Endothelial cell of umbilical vein (primary cell): ENCODE data around the gene HSPBAP1. TPM values are rescaled to one million over a fixed set of nuclear protein-coding genes. Genes with fewer than 3 reads are reported as not detected.

Experiments used
- BruUV-seq: library from RNA; stranded (reverse); fragments of 400-500 nt; replicated peaks from 2 replicates; lab custom pipeline; 2021; lab: Mats Ljungman, UMichigan
- CTCF ChIA-PET: fragments of 300-600, 350-600 bp; sonication (Branson Sonifier 250); formaldehyde crosslinking; loops from one replicate; lab custom pipeline; 2021; ENCODE audit warnings: antibody characterized with exemption, inconsistent platforms; lab: Charles Lee
- POLR2A ChIA-PET: fragments of 300-600, 350-600 bp; sonication (Branson Sonifier 250); formaldehyde crosslinking; loops from one replicate; lab custom pipeline; 2021; ENCODE audit warnings: antibody characterized with exemption, inconsistent platforms; lab: Charles Lee
- DNase-seq: peaks from one replicate; pipeline ENCODE4 v3.0.0-alpha.2; 2011; ENCODE audit warnings: low read depth, low spot score
- FAIRE-seq: peaks from 2 replicates; lab custom pipeline; 2011; peaks lifted over from hg19 to GRCh38; lab: Jason Lieb, UNC
- H2AFZ ChIP-seq: 2 replicates; pipeline ENCODE4 v1.6.0; 2012; ENCODE audit warnings: low read depth, low read length, control low read depth, inconsistent platforms
- H3K27ac ChIP-seq: 2 replicates; pipeline ENCODE4 v1.5.1; 2011; ENCODE audit warnings: low read depth, mild to moderate bottlenecking, control low read depth, low read length, moderate library complexity; ENCODE audit not compliant: insufficient read depth
- H3K27me3 ChIP-seq, 2 experiments: 2 replicates each; pipeline versions ENCODE4 v1.6.0 to v1.6.1; 2011; ENCODE audit warnings: low read length in 2 of 2, mixed read lengths in 1 of 2; ENCODE audit not compliant: control insufficient read depth in 2 of 2, insufficient read depth in 2 of 2
- H3K36me3 ChIP-seq, 2 experiments: 2 replicates in 1 of 2; 3 replicates in 1 of 2; pipeline ENCODE4 v1.5.1; 2011; ENCODE audit warnings: low read length in 2 of 2, mild to moderate bottlenecking in 1 of 2, moderate library complexity in 1 of 2; ENCODE audit not compliant: control insufficient read depth in 2 of 2, insufficient read depth in 2 of 2; ENCODE audit errors: extremely low read depth in 1 of 2
- H3K4me1 ChIP-seq: 3 replicates; pipeline ENCODE4 v1.5.1; 2011; ENCODE audit warnings: mild to moderate bottlenecking, low read length; ENCODE audit not compliant: control insufficient read depth, insufficient read depth; ENCODE audit errors: extremely low read depth
- H3K4me2 ChIP-seq: 2 replicates; pipeline ENCODE4 v1.6.1; 2011; ENCODE audit warnings: low read length, control low read depth, mixed read lengths; ENCODE audit not compliant: insufficient read depth
- H3K4me3 ChIP-seq, 3 experiments: fragments of 200-600 bp in 1 of 3; sonication (generic), shearing (Covaris generic) in 1 of 3; replicated peaks in 1 of 3; 2 replicates each; pipeline ENCODE4 v1.5.1; 2011 to 2016; ENCODE audit warnings: control low read depth in 3 of 3, low read length in 3 of 3, mild to moderate bottlenecking in 2 of 3, inconsistent platforms in 1 of 3, low read depth in 1 of 3, moderate library complexity in 1 of 3; ENCODE audit not compliant: insufficient read depth in 1 of 3
- H3K79me2 ChIP-seq: 2 replicates; pipeline ENCODE4 v1.6.0; 2012; ENCODE audit warnings: low read length, inconsistent platforms; ENCODE audit not compliant: control insufficient read depth, insufficient read depth
- H3K9ac ChIP-seq: replicated peaks from 2 replicates; pipeline ENCODE3; 2011; ENCODE audit warnings: low read length, control low read depth; ENCODE audit not compliant: insufficient read depth; ENCODE audit errors: extremely low read depth
- H3K9me1 ChIP-seq: replicated peaks from 3 replicates; pipeline ENCODE4 v1.6.0; 2011; ENCODE audit warnings: mild to moderate bottlenecking, low read length; ENCODE audit not compliant: control insufficient read depth, insufficient read depth; ENCODE audit errors: extremely low read depth
- H3K9me3 ChIP-seq: replicated peaks from 2 replicates; pipeline ENCODE4 v1.5.1; 2012; ENCODE audit warnings: low read length, inconsistent platforms; ENCODE audit not compliant: control insufficient read depth, insufficient read depth
- H4K20me1 ChIP-seq: replicated peaks from 2 replicates; pipeline ENCODE3; 2011; ENCODE audit warnings: mild to moderate bottlenecking, low read length; ENCODE audit not compliant: control insufficient read depth, insufficient read depth; ENCODE audit errors: extremely low read depth
- EZH2 ChIP-seq: IDR thresholded peaks from 2 replicates; pipeline ENCODE4 v1.6.1; 2012; ENCODE audit warnings: borderline replicate concordance, low read depth, mild to moderate bottlenecking, moderate library complexity, low read length, inconsistent platforms; ENCODE audit not compliant: severe bottlenecking
- FOS ChIP-seq: IDR thresholded peaks from 2 replicates; pipeline ENCODE4 v1.6.1; 2011; ENCODE audit warnings: mild to moderate bottlenecking, low read length, moderate library complexity, borderline replicate concordance; ENCODE audit not compliant: insufficient read depth
- MYC ChIP-seq: IDR thresholded peaks from one replicate; pipeline ENCODE4 v1.6.1; 2011; ENCODE audit warnings: mild to moderate bottlenecking, low read depth, low read length
- POLR2AphosphoS5 ChIP-seq: IDR thresholded peaks from 2 replicates; pipeline ENCODE4 v1.6.1; 2012; ENCODE audit warnings: low read depth, mild to moderate bottlenecking, control low read depth, low read length, moderate library complexity; ENCODE audit not compliant: insufficient read depth
- dilution Hi-C: fragments of 300-500 bp; cut with MboI; formaldehyde crosslinking; loops from one replicate; pipeline ENCODE4 v1.15.0; 2019; ENCODE audit warnings: low sequenced_read_pairs; ENCODE audit not compliant: extremely low pct_ligation_motif_present
- intact Hi-C: fragments of 100-400 bp; cut with micrococcal nuclease; formaldehyde crosslinking; loops from one replicate; pipeline ENCODE4 v1.10.0; 2022
- polyA plus RNA-seq, 4 experiments: library from polyadenylated mRNA; depleted of rRNA in 3 of 4; stranded (reverse) in 3 of 4; unstranded in 1 of 4; fragments of >200 nt; gene quantifications; 2 replicates each; pipeline versions ENCODE4 v1.2.1 to v1.2.3, GENCODE V29; 2011 to 2012; ENCODE audit warnings: missing spikeins in 1 of 4
- total RNA-seq: library from RNA; stranded (reverse); gene quantifications from 2 replicates; pipeline ENCODE4 v1.2.3, GENCODE V29; 2021
- TF ChIP-seq, protein P1 (sequence below): IDR thresholded peaks from 2 replicates; pipeline ENCODE4 v1.6.1; 2011; ENCODE audit not compliant: insufficient read depth, insufficient read length
- TF ChIP-seq, protein P2 (sequence below), 2 donors: IDR thresholded peaks; 1 replicate in 1 of 2; 2 replicates in 1 of 2; pipeline ENCODE4 v1.5.1; 2011; ENCODE audit warnings: low read length in 2 of 2, mild to moderate bottlenecking in 2 of 2, moderate library complexity in 2 of 2, control low read depth in 1 of 2, inconsistent platforms in 1 of 2, low read depth in 1 of 2; ENCODE audit not compliant: insufficient read depth in 1 of 2; ENCODE audit errors: extremely low read depth in 1 of 2

Gene HSPBAP1
- total and polyA plus RNA-seq, 2 donors (not counting 3 experiments of a cell fraction or from before 2014, with no cell fraction given): 5.3 to 10.6 TPM

DNA sequence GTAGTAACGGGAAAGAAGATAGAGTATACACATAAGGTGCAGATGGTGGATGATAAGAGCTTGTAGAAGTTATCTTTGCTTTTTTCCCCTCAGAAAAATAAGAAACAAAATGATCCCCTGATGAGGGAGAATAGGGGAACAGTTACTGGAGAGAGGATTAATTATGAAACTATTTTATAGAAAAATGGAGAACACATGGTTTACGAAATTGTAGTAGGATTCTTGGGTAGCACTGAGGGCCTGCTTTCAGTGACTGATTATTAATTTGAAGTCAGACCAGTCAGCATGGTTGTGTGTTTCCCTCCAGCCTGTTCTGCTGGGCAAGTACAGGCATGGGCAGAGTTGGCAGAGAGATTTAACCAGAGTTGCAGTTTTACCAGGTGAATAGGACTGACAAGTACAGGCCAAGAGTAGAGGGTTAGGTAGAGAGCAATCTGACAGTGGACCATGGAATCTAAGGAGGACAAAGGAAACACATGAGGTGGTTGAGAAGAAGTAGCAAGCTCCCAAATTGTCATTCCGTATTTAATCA is 7.1 kb upstream of the HSPBAP1 start:
- dilution Hi-C loops (no loop called here), intact Hi-C loops (no loop called here)
- Histone ChIP-seq H2AFZ (no peak overlapping the region), H3K4me3 (no peak overlapping the region), H3K9ac (no peak overlapping the region), H3K9me3 (no peaks in the 10 kb centered on the region), H3K79me2 (no peaks in the 10 kb centered on the region), H3K4me2 (no peak overlapping the region), H3K27me3 (no peaks in the 10 kb centered on the region), H3K9me1 (no peaks in the 10 kb centered on the region), H3K36me3 (no peaks in the 10 kb centered on the region), H3K27ac (no peak overlapping the region), H4K20me1 (no peaks in the 10 kb centered on the region), H3K4me1 (peaks cover 2% of the 10 kb centered on the region)
- DNase-seq (no peak), FAIRE-seq (no peak)
- ChIA-PET CTCF (interaction anchor here (1.0 kb wide), 1 partner anchor 13 kb away, joined by 3 read pairs; no protein-coding TSS in a partner anchor), POLR2A (no interaction called here)
- BruUV-seq: no TSS peak
- TF ChIP-seq MYC: no peak
- TF ChIP-seq, protein P1, sequence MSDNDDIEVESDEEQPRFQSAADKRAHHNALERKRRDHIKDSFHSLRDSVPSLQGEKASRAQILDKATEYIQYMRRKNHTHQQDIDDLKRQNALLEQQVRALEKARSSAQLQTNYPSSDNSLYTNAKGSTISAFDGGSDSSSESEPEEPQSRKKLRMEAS: no peak
- TF ChIP-seq POLR2AphosphoS5: no peak
- TF ChIP-seq FOS: no peak
- no peak for TF ChIP-seq EZH2
- TF ChIP-seq, protein P2, sequence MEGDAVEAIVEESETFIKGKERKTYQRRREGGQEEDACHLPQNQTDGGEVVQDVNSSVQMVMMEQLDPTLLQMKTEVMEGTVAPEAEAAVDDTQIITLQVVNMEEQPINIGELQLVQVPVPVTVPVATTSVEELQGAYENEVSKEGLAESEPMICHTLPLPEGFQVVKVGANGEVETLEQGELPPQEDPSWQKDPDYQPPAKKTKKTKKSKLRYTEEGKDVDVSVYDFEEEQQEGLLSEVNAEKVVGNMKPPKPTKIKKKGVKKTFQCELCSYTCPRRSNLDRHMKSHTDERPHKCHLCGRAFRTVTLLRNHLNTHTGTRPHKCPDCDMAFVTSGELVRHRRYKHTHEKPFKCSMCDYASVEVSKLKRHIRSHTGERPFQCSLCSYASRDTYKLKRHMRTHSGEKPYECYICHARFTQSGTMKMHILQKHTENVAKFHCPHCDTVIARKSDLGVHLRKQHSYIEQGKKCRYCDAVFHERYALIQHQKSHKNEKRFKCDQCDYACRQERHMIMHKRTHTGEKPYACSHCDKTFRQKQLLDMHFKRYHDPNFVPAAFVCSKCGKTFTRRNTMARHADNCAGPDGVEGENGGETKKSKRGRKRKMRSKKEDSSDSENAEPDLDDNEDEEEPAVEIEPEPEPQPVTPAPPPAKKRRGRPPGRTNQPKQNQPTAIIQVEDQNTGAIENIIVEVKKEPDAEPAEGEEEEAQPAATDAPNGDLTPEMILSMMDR (IDR thresholded peaks at IDR 0.05; ENCODE audit: extremely low read depth in 1 of 2, insufficient read depth in 1 of 2, low read depth in 1 of 2, low read length in 2 of 2): no peak
